Type B pancreatic cell (in vitro differentiated cells): Measurements from ENCODE around the gene MBL2. TPM values are rescaled to one million over a fixed set of nuclear protein-coding genes. Genes with fewer than 3 reads are reported as not detected.

Source experiments
- DNase-seq: peaks from one replicate; pipeline ENCODE4 v3.0.0; 2021; ENCODE audit warnings: mixed read lengths; ENCODE audit not compliant: unreplicated experiment; ENCODE audit errors: extremely low spot score
- H3K27ac Mint-ChIP-seq: 2 replicates; pipeline ENCODE4 v1.8.0; 2021; ENCODE audit warnings: mild to moderate bottlenecking, mixed read lengths
- H3K27me3 Mint-ChIP-seq: 2 replicates; pipeline ENCODE4 v1.8.0; 2021; ENCODE audit warnings: mixed read lengths
- H3K36me3 Mint-ChIP-seq: 2 replicates; pipeline ENCODE4 v1.8.0; 2021; ENCODE audit warnings: mixed read lengths
- H3K4me1 Mint-ChIP-seq: one replicate; pipeline ENCODE4 v1.8.0; 2021; ENCODE audit warnings: mixed read lengths; ENCODE audit not compliant: unreplicated experiment
- H3K4me3 Mint-ChIP-seq: 2 replicates; pipeline ENCODE4 v1.8.0; 2021; ENCODE audit warnings: mild to moderate bottlenecking, mixed read lengths
- H3K9me3 Mint-ChIP-seq: 2 replicates; pipeline ENCODE4 v1.8.0; 2021; ENCODE audit warnings: mixed read lengths
- CTCF ChIP-seq: fragments of 200-600 bp; sonication (generic); conservative IDR thresholded peaks from 2 replicates; pipeline ENCODE4 v1.5.0; 2021; ENCODE audit warnings: antibody characterized with exemption, mild to moderate bottlenecking
- total RNA-seq: library from RNA; stranded (reverse); gene quantifications from 2 replicates; pipeline ENCODE4 v1.2.1, GENCODE V29; 2021; ENCODE audit warnings: low replicate concordance

The MBL2 gene
- total RNA-seq, 1 donor from 2014 or later = not detected

GRCh38 chr10:52771534-52772445 is 794 bp downstream of the MBL2 start:
- no peak for TF ChIP-seq CTCF
- no peaks in the 10 kb centered on the region for H3K9me3 Mint-ChIP-seq
- H3K4me3 Mint-ChIP-seq = no peak overlapping the region
- H3K36me3 Mint-ChIP-seq = no peaks in the 10 kb centered on the region
- no peak for DNase-seq
- no peaks in the 10 kb centered on the region for H3K27me3 Mint-ChIP-seq
- peaks cover 4% of the 10 kb centered on the region for H3K4me1 Mint-ChIP-seq
- H3K27ac Mint-ChIP-seq = no peak overlapping the region

GRCh38 chr10:52770904-52771303 is 1.7 kb downstream of the MBL2 start:
- no peak overlapping the region for H3K27ac Mint-ChIP-seq

DNA sequence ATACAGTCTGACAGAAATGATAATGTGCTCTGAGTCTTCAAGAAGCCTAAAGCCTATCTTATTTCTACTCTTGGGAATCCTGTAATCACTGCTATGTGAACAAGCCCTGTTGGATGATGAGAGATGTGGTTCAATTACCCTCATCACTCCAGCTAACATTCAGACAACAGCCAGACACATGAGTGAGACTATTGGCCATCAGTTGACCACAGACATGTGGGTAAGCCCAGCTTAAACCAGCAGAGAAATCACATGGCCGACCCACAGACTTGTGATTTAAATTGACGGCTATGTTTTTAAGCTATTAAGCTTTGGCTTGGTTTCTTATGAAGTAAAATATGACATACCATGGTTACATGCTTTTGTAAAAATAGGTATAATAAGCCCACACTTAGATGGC is 2.6 kb downstream of the MBL2 start:
- DNase-seq = no peak
- TF ChIP-seq CTCF = no peak
- peaks cover 4% of the 10 kb centered on the region for H3K4me1 Mint-ChIP-seq
- no peaks in the 10 kb centered on the region for H3K36me3 Mint-ChIP-seq
- no peak overlapping the region for H3K27ac Mint-ChIP-seq
- no peaks in the 10 kb centered on the region for H3K9me3 Mint-ChIP-seq
- H3K27me3 Mint-ChIP-seq = no peaks in the 10 kb centered on the region
- H3K4me3 Mint-ChIP-seq = no peak overlapping the region

More at GRCh38 chr10:52770904-52771303, 1.7 kb downstream of the MBL2 start:
- H3K9me3 Mint-ChIP-seq = no peaks in the 10 kb centered on the region
- TF ChIP-seq CTCF = no peak
- peaks cover 4% of the 10 kb centered on the region for H3K4me1 Mint-ChIP-seq
- no peak for DNase-seq
- H3K4me3 Mint-ChIP-seq = no peak overlapping the region
- H3K27me3 Mint-ChIP-seq = no peaks in the 10 kb centered on the region
- no peaks in the 10 kb centered on the region for H3K36me3 Mint-ChIP-seq

DNA sequence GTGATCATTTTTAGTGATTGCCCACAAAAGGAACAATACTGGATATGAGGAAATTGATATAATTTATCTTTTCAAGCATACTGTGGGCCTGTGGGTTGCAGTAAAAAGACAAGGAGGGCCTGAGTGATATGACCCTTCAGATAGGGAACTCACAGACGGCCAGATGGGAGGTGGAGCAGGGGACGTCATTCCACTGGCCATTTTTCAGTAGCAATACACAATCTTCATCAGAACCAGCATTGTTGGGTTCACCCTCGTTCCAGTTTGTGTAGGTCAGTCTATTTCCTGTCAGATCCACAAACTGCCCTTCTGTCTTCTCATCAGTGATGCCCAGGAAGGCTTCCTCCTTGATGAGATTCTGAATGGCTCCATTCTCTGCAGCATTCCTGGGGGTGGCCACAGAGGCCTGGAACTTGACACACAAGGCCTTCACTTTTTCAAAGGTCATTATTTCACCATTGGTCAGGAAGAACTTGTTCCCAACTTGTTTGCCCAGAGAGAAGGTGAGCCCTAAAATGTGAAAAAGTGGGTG is 4.5 kb downstream of the MBL2 start:
- no peaks in the 10 kb centered on the region for H3K9me3 Mint-ChIP-seq
- no peak overlapping the region for H3K4me3 Mint-ChIP-seq
- H3K27me3 Mint-ChIP-seq = no peaks in the 10 kb centered on the region

GRCh38 chr10:52762088-52762487 is 10.5 kb downstream of the MBL2 start:
- no peak for TF ChIP-seq CTCF
- DNase-seq = no peak
- Mint-ChIP-seq H3K36me3 (no peaks in the 10 kb centered on the region), H3K27ac (no peak overlapping the region), H3K4me1 (peaks cover 5% of the 10 kb centered on the region), H3K27me3 (no peaks in the 10 kb centered on the region), H3K4me3 (no peak overlapping the region), H3K9me3 (peaks cover 6% of the 10 kb centered on the region)

More for the DNA sequence above, 4.5 kb downstream of the MBL2 start:
- Mint-ChIP-seq H3K36me3 (no peaks in the 10 kb centered on the region), H3K4me1 (peaks cover 4% of the 10 kb centered on the region), H3K27ac (no peak overlapping the region)
- no peak for TF ChIP-seq CTCF
- DNase-seq = no peak
